ENCODE measurements around the gene FETUB. TPM values are rescaled to one million over a fixed set of nuclear protein-coding genes. Genes with fewer than 3 reads are reported as not detected.

The FETUB gene
- total RNA-seq, 2 experiments from 2014 or later, result not detected

DNA sequence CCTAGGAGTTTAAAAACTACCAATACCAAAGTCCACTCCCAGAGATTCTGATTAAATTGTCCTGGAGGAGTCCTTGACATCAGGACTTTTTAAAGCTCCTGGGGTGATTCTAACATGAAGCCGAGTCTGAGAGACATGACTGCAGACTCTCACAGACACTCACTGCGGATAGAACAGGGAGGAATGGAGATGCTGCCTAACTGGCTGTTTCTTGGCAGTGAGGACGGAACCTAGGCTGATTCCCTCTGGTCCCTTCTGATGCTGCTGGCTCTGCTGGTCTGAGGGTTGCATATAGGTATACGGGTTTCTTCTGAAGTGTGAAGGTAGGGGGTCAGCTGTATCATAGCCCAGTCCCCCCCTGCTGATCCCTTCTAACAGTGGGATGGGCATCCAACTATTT is 24.3 kb downstream of the FETUB start:
- TF ChIP-seq, protein P1, sequence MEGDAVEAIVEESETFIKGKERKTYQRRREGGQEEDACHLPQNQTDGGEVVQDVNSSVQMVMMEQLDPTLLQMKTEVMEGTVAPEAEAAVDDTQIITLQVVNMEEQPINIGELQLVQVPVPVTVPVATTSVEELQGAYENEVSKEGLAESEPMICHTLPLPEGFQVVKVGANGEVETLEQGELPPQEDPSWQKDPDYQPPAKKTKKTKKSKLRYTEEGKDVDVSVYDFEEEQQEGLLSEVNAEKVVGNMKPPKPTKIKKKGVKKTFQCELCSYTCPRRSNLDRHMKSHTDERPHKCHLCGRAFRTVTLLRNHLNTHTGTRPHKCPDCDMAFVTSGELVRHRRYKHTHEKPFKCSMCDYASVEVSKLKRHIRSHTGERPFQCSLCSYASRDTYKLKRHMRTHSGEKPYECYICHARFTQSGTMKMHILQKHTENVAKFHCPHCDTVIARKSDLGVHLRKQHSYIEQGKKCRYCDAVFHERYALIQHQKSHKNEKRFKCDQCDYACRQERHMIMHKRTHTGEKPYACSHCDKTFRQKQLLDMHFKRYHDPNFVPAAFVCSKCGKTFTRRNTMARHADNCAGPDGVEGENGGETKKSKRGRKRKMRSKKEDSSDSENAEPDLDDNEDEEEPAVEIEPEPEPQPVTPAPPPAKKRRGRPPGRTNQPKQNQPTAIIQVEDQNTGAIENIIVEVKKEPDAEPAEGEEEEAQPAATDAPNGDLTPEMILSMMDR (IDR thresholded peaks at IDR 0.05), result no peak
- H3K27ac Mint-ChIP-seq, result no peak overlapping the region
- ChIA-PET POLR2A (no interaction called here), CTCF (no interaction called here)
- H3K27ac ChIP-seq (ENCODE audit: low read depth in 1 of 2, low read length in 2 of 2), result no peak overlapping the region
- H3K9me3 ChIP-seq (ENCODE audit: control insufficient read depth in 1 of 2, insufficient read depth in 1 of 2, low read length in 2 of 2), result no peaks in the 10 kb centered on the region
- no peaks in the 10 kb centered on the region for H3K4me1 Mint-ChIP-seq (ENCODE audit: low read depth)
- H3K4me3 Mint-ChIP-seq, result no peak overlapping the region
- H3K27me3 Mint-ChIP-seq, result peaks cover 7% of the 10 kb centered on the region
- H3K27me3 ChIP-seq (ENCODE audit: control insufficient read depth in 1 of 2, insufficient read depth in 2 of 2, low read length in 2 of 2), result no peaks in the 10 kb centered on the region
- intact Hi-C loops (cut with DNase I, micrococcal nuclease), result no loop called here
- H3K9me3 Mint-ChIP-seq, result no peaks in the 10 kb centered on the region
- DNase-seq, result no peak
- no peaks in the 10 kb centered on the region for H3K36me3 Mint-ChIP-seq (ENCODE audit: low read depth)
- H3K36me3 ChIP-seq (ENCODE audit: insufficient read depth, low read length), result no peaks in the 10 kb centered on the region
- H3K4me3 ChIP-seq (ENCODE audit: low read length), result no peak overlapping the region
- ATAC-seq (ENCODE audit: poor library complexity), result no peak
- H3K4me1 ChIP-seq (ENCODE audit: insufficient read depth, low read length), result no peaks in the 10 kb centered on the region

DNA sequence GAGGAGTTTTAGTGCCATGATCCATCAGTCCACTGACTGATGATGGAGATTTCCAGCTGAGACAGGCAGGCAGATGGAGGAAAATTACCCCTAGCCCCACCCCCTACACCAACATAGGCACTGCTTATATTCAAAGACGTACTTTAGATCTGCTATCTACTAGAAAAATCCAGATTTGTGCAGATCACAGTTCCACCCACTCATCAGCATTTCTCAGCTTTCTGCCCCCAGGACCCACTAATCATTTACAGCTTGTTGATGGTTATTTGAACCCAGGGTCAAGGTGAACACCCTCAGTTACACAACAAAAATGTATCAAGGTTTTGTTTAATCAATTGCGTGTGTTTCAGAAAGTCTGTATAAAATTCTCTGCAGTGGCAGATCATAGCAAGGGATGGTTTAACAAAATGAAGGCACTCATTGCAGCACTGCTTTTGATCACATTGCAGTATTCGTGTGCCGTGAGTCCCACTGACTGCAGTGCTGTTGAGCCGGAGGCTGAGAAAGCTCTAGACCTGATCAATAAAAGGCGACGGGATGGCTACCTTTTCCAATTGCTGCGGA is 25.5 kb downstream of the FETUB start, which contains the start of gene HRG:
TSS of gene HRG (plus strand) at position 390 of the 564 bp plus-strand sequence. CDS start at position 408, 18 bp downstream.
- H3K36me3 Mint-ChIP-seq (ENCODE audit: low read depth), result no peaks in the 10 kb centered on the region
- H3K4me3 ChIP-seq (ENCODE audit: low read length), result no peak within 1 kb of the TSS

DNA sequence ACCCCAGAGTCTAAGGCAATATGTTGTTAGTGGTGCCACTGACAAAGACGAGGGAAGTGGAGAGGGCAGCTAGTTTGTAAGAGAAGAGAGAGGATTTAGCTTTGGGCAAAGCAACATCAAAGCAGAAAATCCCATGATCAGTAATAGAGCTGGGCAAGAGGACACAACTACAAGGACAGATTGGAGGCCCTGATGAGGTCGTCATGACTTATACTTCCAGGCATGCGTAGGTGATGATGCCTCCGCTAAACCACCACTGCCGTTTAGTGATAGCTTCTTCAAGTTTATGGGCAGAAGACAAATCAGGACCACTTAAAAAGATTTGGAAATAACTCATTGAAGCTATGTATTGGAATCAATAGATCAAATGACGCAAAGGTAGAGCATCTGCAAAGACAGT is 28.2 kb downstream of the FETUB start:
- intact Hi-C loops (cut with DNase I, micrococcal nuclease), result no loop called here
- Mint-ChIP-seq H3K4me1 (ENCODE audit: low read depth) (no peaks in the 10 kb centered on the region), H3K27me3 (peaks cover 24% of the 10 kb centered on the region), H3K9me3 (no peaks in the 10 kb centered on the region), H3K27ac (no peak overlapping the region), H3K4me3 (no peak overlapping the region), H3K36me3 (ENCODE audit: low read depth) (no peaks in the 10 kb centered on the region)
- TF ChIP-seq, protein P1 (IDR thresholded peaks at IDR 0.05), result no peak
- H3K27ac ChIP-seq (ENCODE audit: low read depth in 1 of 2, low read length in 2 of 2), result no peak overlapping the region
- H3K4me3 ChIP-seq (ENCODE audit: low read length), result no peak overlapping the region
- no peaks in the 10 kb centered on the region for H3K27me3 ChIP-seq (ENCODE audit: control insufficient read depth in 1 of 2, insufficient read depth in 2 of 2, low read length in 2 of 2)
- POLR2A ChIA-PET, result no interaction called here
- no peaks in the 10 kb centered on the region for H3K4me1 ChIP-seq (ENCODE audit: insufficient read depth, low read length)
- no peak for ATAC-seq (ENCODE audit: poor library complexity)
- no peaks in the 10 kb centered on the region for H3K9me3 ChIP-seq (ENCODE audit: control insufficient read depth in 1 of 2, insufficient read depth in 1 of 2, low read length in 2 of 2)
- DNase-seq, result no peak
- CTCF ChIA-PET, result no interaction called here
- H3K36me3 ChIP-seq (ENCODE audit: insufficient read depth, low read length), result no peaks in the 10 kb centered on the region

More for the DNA sequence above, 25.5 kb downstream of the FETUB start, which contains the start of gene HRG:
- Mint-ChIP-seq H3K27me3 (peaks cover 7% of the 10 kb centered on the region), H3K9me3 (no peaks in the 10 kb centered on the region), H3K4me1 (ENCODE audit: low read depth) (no peaks in the 10 kb centered on the region), H3K27ac (no peak within 1 kb of the TSS), H3K4me3 (no peak within 1 kb of the TSS)
- Histone ChIP-seq H3K4me1 (ENCODE audit: insufficient read depth, low read length) (no peaks in the 10 kb centered on the region), H3K9me3 (ENCODE audit: control insufficient read depth in 1 of 2, insufficient read depth in 1 of 2, low read length in 2 of 2) (no peaks in the 10 kb centered on the region), H3K27ac (ENCODE audit: low read depth in 1 of 2, low read length in 2 of 2) (no peak within 1 kb of the TSS), H3K27me3 (ENCODE audit: control insufficient read depth in 1 of 2, insufficient read depth in 2 of 2, low read length in 2 of 2) (no peaks in the 10 kb centered on the region), H3K36me3 (ENCODE audit: insufficient read depth, low read length) (no peaks in the 10 kb centered on the region)
- DNase-seq, result no peak
- ATAC-seq (ENCODE audit: poor library complexity), result no peak
- intact Hi-C loops (cut with DNase I, micrococcal nuclease), result no loop called here
- ChIA-PET POLR2A (no interaction called here), CTCF (no interaction called here)
- TF ChIP-seq, protein P1 (IDR thresholded peaks at IDR 0.05), result no peak

All from CD4-positive, alpha-beta T cell (primary cell).